ENCODE data around the gene FAM135A.

GRCh38 chr6:70412252-70413113 lies 825 bp upstream of the FAM135A start:
- TF ChIP-seq CTCF (IDR thresholded peaks at IDR 0.05) (no peak), EP300 (IDR thresholded peaks at IDR 0.05) (no peak)
